Measurements from ENCODE around the gene RC3H2. TPM values are rescaled to one million over a fixed set of nuclear protein-coding genes. Genes with fewer than 3 reads are reported as not detected.
A peak's percentile ranks its signal among the peaks of the same experiment; 100 is the strongest.

The RC3H2 gene
- total and polyA plus RNA-seq, 10 of the 15 experiments (the other 5 are each of a cell fraction or from before 2014, with no cell fraction given) = 7.2 to 25.5 (median 16.1) TPM

DNA sequence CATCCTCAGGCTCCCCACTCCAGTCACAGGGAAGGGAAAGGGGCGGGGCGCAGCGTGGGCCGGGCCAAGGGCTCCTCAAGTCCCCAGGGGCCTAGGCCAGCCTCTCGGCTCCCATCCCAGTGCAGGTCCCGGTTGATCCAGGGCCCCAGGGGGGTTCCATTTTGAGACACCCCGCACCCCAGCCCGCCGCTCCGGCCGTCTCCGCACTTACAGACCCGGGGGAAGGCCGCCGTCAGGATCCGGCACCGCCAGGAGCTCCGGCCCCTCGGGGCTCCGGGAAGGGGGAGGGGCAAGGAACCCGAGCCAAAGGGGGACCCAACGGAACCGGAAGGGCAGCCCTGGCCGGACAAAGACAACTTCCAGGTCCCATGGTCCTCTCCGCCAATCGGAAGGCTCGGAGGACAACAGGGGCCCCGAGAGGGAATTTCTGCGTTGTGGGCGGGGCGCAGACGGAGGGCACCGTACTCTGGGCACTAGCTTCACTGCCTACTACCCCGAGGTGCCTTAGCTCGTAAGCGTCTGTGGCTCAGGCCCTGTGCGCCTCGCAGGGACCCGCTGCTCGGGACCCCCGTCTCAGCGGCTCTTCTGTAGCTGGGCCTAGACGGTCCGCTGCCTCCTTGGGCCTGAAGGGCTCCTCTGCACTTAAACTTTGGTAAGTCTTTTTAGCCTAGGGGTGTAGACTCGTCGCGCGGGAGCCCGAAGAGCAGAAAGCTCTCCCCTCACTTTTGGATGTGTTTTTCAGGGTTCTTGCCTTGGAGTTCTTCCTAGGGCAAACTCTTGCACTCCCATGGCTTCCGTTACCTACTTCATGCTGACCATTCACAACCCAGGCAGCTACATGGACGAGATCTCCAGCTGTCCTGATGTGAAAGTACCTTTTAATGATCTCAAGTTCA, 26.3 kb upstream of the RC3H2 start, which contains the start of gene ZBTB26 (continued):
- TF ChIP-seq POLR2AphosphoS2 (IDR thresholded peaks at IDR 0.05; ENCODE audit: low read depth, low read length) (0 out of 2 replicates have a peak, but pooled peaks have one; percentile 44), BMI1 (IDR thresholded peaks at IDR 0.05; ENCODE audit: borderline replicate concordance) (no peak), KAT2A (conservative IDR thresholded peaks at IDR 0.05; ENCODE audit: control insufficient read depth, low read depth, low read length) (no peak), IRF4 (IDR thresholded peaks at IDR 0.05; ENCODE audit: low read depth, low read length) (no peak), ZNF217 (IDR thresholded peaks at IDR 0.05) (no peak), RUNX3 (IDR thresholded peaks at IDR 0.05; ENCODE audit: low read length) (peak; percentile 45; the same call in 1 of the 2 replicates), NR2F1 (conservative IDR thresholded peaks at IDR 0.05) (peak; percentile 60), GABPA (IDR thresholded peaks at IDR 0.05; ENCODE audit: low read depth) (peak; percentile 97), POU2F2 (IDR thresholded peaks at IDR 0.05; ENCODE audit: borderline replicate concordance, low read depth, low read length) (no peak; the same call in 2 of the 3 replicates), LARP7 (IDR thresholded peaks at IDR 0.05) (peak; percentile 81; the same call in 1 of the 2 replicates), SREBF2 (IDR thresholded peaks at IDR 0.05; ENCODE audit: low read length) (no peak), RFX5 (IDR thresholded peaks at IDR 0.05; ENCODE audit: low read depth, low read length) (no peak; the same call in 1 of the 2 replicates), RB1 (IDR thresholded peaks at IDR 0.05; ENCODE audit: borderline replicate concordance) (peak; percentile 63; the same call in 1 of the 2 replicates), MYB (IDR thresholded peaks at IDR 0.05; ENCODE audit: borderline replicate concordance, low read depth, low read length) (no peak), SP1 (IDR thresholded peaks at IDR 0.05; ENCODE audit: low read depth, low read length) (peak; percentile 88), ESRRA (IDR thresholded peaks at IDR 0.05; ENCODE audit: low read length) (no peak), ZSCAN29 (IDR thresholded peaks at IDR 0.05) (no peak), SMAD1 (IDR thresholded peaks at IDR 0.05; ENCODE audit: low read depth, partially characterized antibody) (no peak), RBBP5 (conservative IDR thresholded peaks at IDR 0.05) (0 out of 2 replicates have a peak, but pooled peaks have one; percentile 23)
- TF ChIP-seq, protein P1, sequence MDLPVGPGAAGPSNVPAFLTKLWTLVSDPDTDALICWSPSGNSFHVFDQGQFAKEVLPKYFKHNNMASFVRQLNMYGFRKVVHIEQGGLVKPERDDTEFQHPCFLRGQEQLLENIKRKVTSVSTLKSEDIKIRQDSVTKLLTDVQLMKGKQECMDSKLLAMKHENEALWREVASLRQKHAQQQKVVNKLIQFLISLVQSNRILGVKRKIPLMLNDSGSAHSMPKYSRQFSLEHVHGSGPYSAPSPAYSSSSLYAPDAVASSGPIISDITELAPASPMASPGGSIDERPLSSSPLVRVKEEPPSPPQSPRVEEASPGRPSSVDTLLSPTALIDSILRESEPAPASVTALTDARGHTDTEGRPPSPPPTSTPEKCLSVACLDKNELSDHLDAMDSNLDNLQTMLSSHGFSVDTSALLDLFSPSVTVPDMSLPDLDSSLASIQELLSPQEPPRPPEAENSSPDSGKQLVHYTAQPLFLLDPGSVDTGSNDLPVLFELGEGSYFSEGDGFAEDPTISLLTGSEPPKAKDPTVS (IDR thresholded peaks at IDR 0.05; ENCODE audit: low read depth, low read length) = 0 out of 2 replicates have a peak, but pooled peaks have one; percentile 16
- TF ChIP-seq, protein P2, sequence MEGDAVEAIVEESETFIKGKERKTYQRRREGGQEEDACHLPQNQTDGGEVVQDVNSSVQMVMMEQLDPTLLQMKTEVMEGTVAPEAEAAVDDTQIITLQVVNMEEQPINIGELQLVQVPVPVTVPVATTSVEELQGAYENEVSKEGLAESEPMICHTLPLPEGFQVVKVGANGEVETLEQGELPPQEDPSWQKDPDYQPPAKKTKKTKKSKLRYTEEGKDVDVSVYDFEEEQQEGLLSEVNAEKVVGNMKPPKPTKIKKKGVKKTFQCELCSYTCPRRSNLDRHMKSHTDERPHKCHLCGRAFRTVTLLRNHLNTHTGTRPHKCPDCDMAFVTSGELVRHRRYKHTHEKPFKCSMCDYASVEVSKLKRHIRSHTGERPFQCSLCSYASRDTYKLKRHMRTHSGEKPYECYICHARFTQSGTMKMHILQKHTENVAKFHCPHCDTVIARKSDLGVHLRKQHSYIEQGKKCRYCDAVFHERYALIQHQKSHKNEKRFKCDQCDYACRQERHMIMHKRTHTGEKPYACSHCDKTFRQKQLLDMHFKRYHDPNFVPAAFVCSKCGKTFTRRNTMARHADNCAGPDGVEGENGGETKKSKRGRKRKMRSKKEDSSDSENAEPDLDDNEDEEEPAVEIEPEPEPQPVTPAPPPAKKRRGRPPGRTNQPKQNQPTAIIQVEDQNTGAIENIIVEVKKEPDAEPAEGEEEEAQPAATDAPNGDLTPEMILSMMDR (IDR thresholded peaks at IDR 0.05 in 2 of 3, conservative IDR thresholded peaks at IDR 0.05 in 1 of 3; ENCODE audit: control insufficient read depth in 2 of 3, extremely low read depth in 1 of 3, insufficient read depth in 1 of 3, low read depth in 3 of 3, low read length in 3 of 3) = no peak
- TF ChIP-seq, protein P3, sequence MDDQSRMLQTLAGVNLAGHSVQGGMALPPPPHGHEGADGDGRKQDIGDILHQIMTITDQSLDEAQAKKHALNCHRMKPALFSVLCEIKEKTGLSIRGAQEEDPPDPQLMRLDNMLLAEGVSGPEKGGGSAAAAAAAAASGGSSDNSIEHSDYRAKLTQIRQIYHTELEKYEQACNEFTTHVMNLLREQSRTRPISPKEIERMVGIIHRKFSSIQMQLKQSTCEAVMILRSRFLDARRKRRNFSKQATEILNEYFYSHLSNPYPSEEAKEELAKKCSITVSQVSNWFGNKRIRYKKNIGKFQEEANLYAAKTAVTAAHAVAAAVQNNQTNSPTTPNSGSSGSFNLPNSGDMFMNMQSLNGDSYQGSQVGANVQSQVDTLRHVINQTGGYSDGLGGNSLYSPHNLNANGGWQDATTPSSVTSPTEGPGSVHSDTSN (IDR thresholded peaks at IDR 0.05; ENCODE audit: insufficient replicate concordance, low read depth, low read length) = no peak
- TF ChIP-seq, protein P4, sequence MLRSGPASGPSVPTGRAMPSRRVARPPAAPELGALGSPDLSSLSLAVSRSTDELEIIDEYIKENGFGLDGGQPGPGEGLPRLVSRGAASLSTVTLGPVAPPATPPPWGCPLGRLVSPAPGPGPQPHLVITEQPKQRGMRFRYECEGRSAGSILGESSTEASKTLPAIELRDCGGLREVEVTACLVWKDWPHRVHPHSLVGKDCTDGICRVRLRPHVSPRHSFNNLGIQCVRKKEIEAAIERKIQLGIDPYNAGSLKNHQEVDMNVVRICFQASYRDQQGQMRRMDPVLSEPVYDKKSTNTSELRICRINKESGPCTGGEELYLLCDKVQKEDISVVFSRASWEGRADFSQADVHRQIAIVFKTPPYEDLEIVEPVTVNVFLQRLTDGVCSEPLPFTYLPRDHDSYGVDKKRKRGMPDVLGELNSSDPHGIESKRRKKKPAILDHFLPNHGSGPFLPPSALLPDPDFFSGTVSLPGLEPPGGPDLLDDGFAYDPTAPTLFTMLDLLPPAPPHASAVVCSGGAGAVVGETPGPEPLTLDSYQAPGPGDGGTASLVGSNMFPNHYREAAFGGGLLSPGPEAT (IDR thresholded peaks at IDR 0.05; ENCODE audit: low read depth) = peak; percentile 91
